Endothelial cell of umbilical vein (primary cell): Measurements from ENCODE around the gene SMIM14. TPM values are rescaled to one million over a fixed set of nuclear protein-coding genes. Genes with fewer than 3 reads are reported as not detected.

Experiments
- BruUV-seq: library from RNA; stranded (reverse); fragments of 400-500 nt; replicated peaks from 2 replicates; lab custom pipeline; 2021; lab: Mats Ljungman, UMichigan
- CTCF ChIA-PET: fragments of 300-600, 350-600 bp; sonication (Branson Sonifier 250); formaldehyde crosslinking; loops from one replicate; lab custom pipeline; 2021; ENCODE audit warnings: antibody characterized with exemption, inconsistent platforms; lab: Charles Lee
- POLR2A ChIA-PET: fragments of 300-600, 350-600 bp; sonication (Branson Sonifier 250); formaldehyde crosslinking; loops from one replicate; lab custom pipeline; 2021; ENCODE audit warnings: antibody characterized with exemption, inconsistent platforms; lab: Charles Lee
- DNase-seq: peaks from one replicate; pipeline ENCODE4 v3.0.0-alpha.2; 2011; ENCODE audit warnings: low read depth, low spot score
- FAIRE-seq: peaks from 2 replicates; lab custom pipeline; 2011; peaks lifted over from hg19 to GRCh38; lab: Jason Lieb, UNC
- H2AFZ ChIP-seq: 2 replicates; pipeline ENCODE4 v1.6.0; 2012; ENCODE audit warnings: low read depth, low read length, control low read depth, inconsistent platforms
- H3K27ac ChIP-seq: 2 replicates; pipeline ENCODE4 v1.5.1; 2011; ENCODE audit warnings: low read depth, mild to moderate bottlenecking, control low read depth, low read length, moderate library complexity; ENCODE audit not compliant: insufficient read depth
- H3K27me3 ChIP-seq, 2 experiments: 2 replicates each; pipeline versions ENCODE4 v1.6.0 to v1.6.1; 2011; ENCODE audit warnings: low read length in 2 of 2, mixed read lengths in 1 of 2; ENCODE audit not compliant: control insufficient read depth in 2 of 2, insufficient read depth in 2 of 2
- H3K36me3 ChIP-seq, 2 experiments: 2 replicates in 1 of 2; 3 replicates in 1 of 2; pipeline ENCODE4 v1.5.1; 2011; ENCODE audit warnings: low read length in 2 of 2, mild to moderate bottlenecking in 1 of 2, moderate library complexity in 1 of 2; ENCODE audit not compliant: control insufficient read depth in 2 of 2, insufficient read depth in 2 of 2; ENCODE audit errors: extremely low read depth in 1 of 2
- H3K4me1 ChIP-seq: 3 replicates; pipeline ENCODE4 v1.5.1; 2011; ENCODE audit warnings: mild to moderate bottlenecking, low read length; ENCODE audit not compliant: control insufficient read depth, insufficient read depth; ENCODE audit errors: extremely low read depth
- H3K4me2 ChIP-seq: 2 replicates; pipeline ENCODE4 v1.6.1; 2011; ENCODE audit warnings: low read length, control low read depth, mixed read lengths; ENCODE audit not compliant: insufficient read depth
- H3K4me3 ChIP-seq, 3 experiments: fragments of 200-600 bp in 1 of 3; sonication (generic), shearing (Covaris generic) in 1 of 3; replicated peaks in 1 of 3; 2 replicates each; pipeline ENCODE4 v1.5.1; 2011 to 2016; ENCODE audit warnings: control low read depth in 3 of 3, low read length in 3 of 3, mild to moderate bottlenecking in 2 of 3, inconsistent platforms in 1 of 3, low read depth in 1 of 3, moderate library complexity in 1 of 3; ENCODE audit not compliant: insufficient read depth in 1 of 3
- H3K79me2 ChIP-seq: 2 replicates; pipeline ENCODE4 v1.6.0; 2012; ENCODE audit warnings: low read length, inconsistent platforms; ENCODE audit not compliant: control insufficient read depth, insufficient read depth
- H3K9ac ChIP-seq: replicated peaks from 2 replicates; pipeline ENCODE3; 2011; ENCODE audit warnings: low read length, control low read depth; ENCODE audit not compliant: insufficient read depth; ENCODE audit errors: extremely low read depth
- H3K9me1 ChIP-seq: replicated peaks from 3 replicates; pipeline ENCODE4 v1.6.0; 2011; ENCODE audit warnings: mild to moderate bottlenecking, low read length; ENCODE audit not compliant: control insufficient read depth, insufficient read depth; ENCODE audit errors: extremely low read depth
- H3K9me3 ChIP-seq: replicated peaks from 2 replicates; pipeline ENCODE4 v1.5.1; 2012; ENCODE audit warnings: low read length, inconsistent platforms; ENCODE audit not compliant: control insufficient read depth, insufficient read depth
- H4K20me1 ChIP-seq: replicated peaks from 2 replicates; pipeline ENCODE3; 2011; ENCODE audit warnings: mild to moderate bottlenecking, low read length; ENCODE audit not compliant: control insufficient read depth, insufficient read depth; ENCODE audit errors: extremely low read depth
- EZH2 ChIP-seq: IDR thresholded peaks from 2 replicates; pipeline ENCODE4 v1.6.1; 2012; ENCODE audit warnings: borderline replicate concordance, low read depth, mild to moderate bottlenecking, moderate library complexity, low read length, inconsistent platforms; ENCODE audit not compliant: severe bottlenecking
- FOS ChIP-seq: IDR thresholded peaks from 2 replicates; pipeline ENCODE4 v1.6.1; 2011; ENCODE audit warnings: mild to moderate bottlenecking, low read length, moderate library complexity, borderline replicate concordance; ENCODE audit not compliant: insufficient read depth
- GATA2 ChIP-seq: IDR thresholded peaks from 2 replicates; pipeline ENCODE4 v1.7.0; 2011; ENCODE audit warnings: low read depth, mild to moderate bottlenecking, moderate library complexity, mixed read lengths, low read length; ENCODE audit not compliant: insufficient read length, insufficient read depth
- JUN ChIP-seq: IDR thresholded peaks from 2 replicates; pipeline ENCODE4 v1.6.1; 2011; ENCODE audit warnings: borderline replicate concordance, low read depth; ENCODE audit not compliant: insufficient read length, insufficient read depth
- MYC ChIP-seq: IDR thresholded peaks from one replicate; pipeline ENCODE4 v1.6.1; 2011; ENCODE audit warnings: mild to moderate bottlenecking, low read depth, low read length
- POLR2A ChIP-seq: IDR thresholded peaks from 2 replicates; pipeline ENCODE4 v1.6.1; 2012; ENCODE audit warnings: low read depth, mild to moderate bottlenecking, control low read depth, low read length
- POLR2AphosphoS5 ChIP-seq: IDR thresholded peaks from 2 replicates; pipeline ENCODE4 v1.6.1; 2012; ENCODE audit warnings: low read depth, mild to moderate bottlenecking, control low read depth, low read length, moderate library complexity; ENCODE audit not compliant: insufficient read depth
- dilution Hi-C: fragments of 300-500 bp; cut with MboI; formaldehyde crosslinking; loops from one replicate; pipeline ENCODE4 v1.15.0; 2019; ENCODE audit warnings: low sequenced_read_pairs; ENCODE audit not compliant: extremely low pct_ligation_motif_present
- intact Hi-C: fragments of 100-400 bp; cut with micrococcal nuclease; formaldehyde crosslinking; loops from one replicate; pipeline ENCODE4 v1.10.0; 2022
- polyA plus RNA-seq, 4 experiments: library from polyadenylated mRNA; depleted of rRNA in 3 of 4; stranded (reverse) in 3 of 4; unstranded in 1 of 4; fragments of >200 nt; gene quantifications; 2 replicates each; pipeline versions ENCODE4 v1.2.1 to v1.2.3, GENCODE V29; 2011 to 2012; ENCODE audit warnings: missing spikeins in 1 of 4
- total RNA-seq: library from RNA; stranded (reverse); gene quantifications from 2 replicates; pipeline ENCODE4 v1.2.3, GENCODE V29; 2021
- TF ChIP-seq, protein P1 (sequence below): IDR thresholded peaks from 2 replicates; pipeline ENCODE4 v1.6.1; 2011; ENCODE audit not compliant: insufficient read depth, insufficient read length
- TF ChIP-seq, protein P2 (sequence below), 2 donors: IDR thresholded peaks; 1 replicate in 1 of 2; 2 replicates in 1 of 2; pipeline ENCODE4 v1.5.1; 2011; ENCODE audit warnings: low read length in 2 of 2, mild to moderate bottlenecking in 2 of 2, moderate library complexity in 2 of 2, control low read depth in 1 of 2, inconsistent platforms in 1 of 2, low read depth in 1 of 2; ENCODE audit not compliant: insufficient read depth in 1 of 2; ENCODE audit errors: extremely low read depth in 1 of 2

The SMIM14 gene
- total and polyA plus RNA-seq, 2 donors (not counting 3 experiments of a cell fraction or from before 2014, with no cell fraction given) = 12.3 to 15.4 TPM

DNA sequence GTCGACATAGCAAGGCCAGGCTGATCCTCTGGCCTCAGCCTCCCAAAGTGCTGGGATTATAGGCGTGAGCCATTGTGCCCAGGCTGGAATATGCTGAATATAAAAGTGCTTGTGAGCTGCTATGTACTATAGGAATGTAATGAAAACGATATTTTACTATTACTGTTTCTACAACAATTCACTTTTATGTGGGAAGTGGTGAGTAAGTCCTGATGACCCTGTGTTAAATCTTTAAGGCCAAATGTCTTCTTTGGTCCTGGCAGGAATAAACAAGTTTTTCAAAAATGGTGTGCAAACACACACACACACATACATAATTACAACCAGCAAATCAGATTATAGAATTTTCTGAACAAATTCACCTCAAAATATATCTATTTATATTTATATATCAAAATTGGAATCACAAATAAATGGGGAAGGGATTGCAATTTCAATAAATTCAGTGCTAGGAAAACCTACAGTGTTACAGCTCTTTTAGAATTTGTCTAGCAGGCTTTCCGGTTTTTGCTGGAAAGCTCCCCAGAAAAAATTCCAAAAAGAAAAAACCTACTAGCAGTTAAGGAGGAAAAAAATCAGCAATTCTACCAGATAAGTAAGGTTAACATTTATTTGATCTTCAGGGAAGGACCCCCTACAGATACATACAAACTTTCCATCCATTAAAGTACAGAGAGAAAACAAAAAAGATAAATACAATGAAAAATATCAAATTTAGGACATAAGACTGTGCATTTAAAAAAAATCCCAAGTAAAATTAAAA lies 17.9 kb downstream of the SMIM14 start:
- peaks cover 1% of the 10 kb centered on the region for H3K79me2 ChIP-seq
- H3K4me2 ChIP-seq = peak overlapping the region; percentile 51
- no peaks in the 10 kb centered on the region for H3K9me3 ChIP-seq
- dilution Hi-C loops = no loop called here
- H3K27ac ChIP-seq = peak overlapping the region; percentile 72
- intact Hi-C loops = loop anchor here (5.0 kb wide), 1 partner anchor 93 kb away; the partner anchor contains the start of gene UGDH
- H3K9ac ChIP-seq = peak overlapping the region; percentile 37
- no peak overlapping the region for H2AFZ ChIP-seq
- H3K4me3 ChIP-seq = no peak overlapping the region
- BruUV-seq = no TSS peak
- no peaks in the 10 kb centered on the region for H3K36me3 ChIP-seq
- DNase-seq = peak; percentile 45
- H3K27me3 ChIP-seq = no peaks in the 10 kb centered on the region
- H3K4me1 ChIP-seq = peaks cover 44% of the 10 kb centered on the region
- CTCF ChIA-PET = interaction anchor here (0.6 to 1.3 kb wide), 3 partner anchors 17 to 151 kb away, joined by 3 read pairs; partner anchors contain the start of gene SMIM14
- no peaks in the 10 kb centered on the region for H4K20me1 ChIP-seq
- no peaks in the 10 kb centered on the region for H3K9me1 ChIP-seq
- POLR2A ChIA-PET = interaction anchor here (0.7 to 0.9 kb wide), 2 partner anchors 10 to 18 kb away, joined by 5 read pairs; partner anchors contain the start of gene SMIM14
- no peak for FAIRE-seq
- TF ChIP-seq MYC (no peak), POLR2A (no peak), JUN (no peak), GATA2 (no peak), FOS (no peak), EZH2 (no peak), POLR2AphosphoS5 (no peak)
- TF ChIP-seq, protein P1, sequence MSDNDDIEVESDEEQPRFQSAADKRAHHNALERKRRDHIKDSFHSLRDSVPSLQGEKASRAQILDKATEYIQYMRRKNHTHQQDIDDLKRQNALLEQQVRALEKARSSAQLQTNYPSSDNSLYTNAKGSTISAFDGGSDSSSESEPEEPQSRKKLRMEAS = no peak
- TF ChIP-seq, protein P2, sequence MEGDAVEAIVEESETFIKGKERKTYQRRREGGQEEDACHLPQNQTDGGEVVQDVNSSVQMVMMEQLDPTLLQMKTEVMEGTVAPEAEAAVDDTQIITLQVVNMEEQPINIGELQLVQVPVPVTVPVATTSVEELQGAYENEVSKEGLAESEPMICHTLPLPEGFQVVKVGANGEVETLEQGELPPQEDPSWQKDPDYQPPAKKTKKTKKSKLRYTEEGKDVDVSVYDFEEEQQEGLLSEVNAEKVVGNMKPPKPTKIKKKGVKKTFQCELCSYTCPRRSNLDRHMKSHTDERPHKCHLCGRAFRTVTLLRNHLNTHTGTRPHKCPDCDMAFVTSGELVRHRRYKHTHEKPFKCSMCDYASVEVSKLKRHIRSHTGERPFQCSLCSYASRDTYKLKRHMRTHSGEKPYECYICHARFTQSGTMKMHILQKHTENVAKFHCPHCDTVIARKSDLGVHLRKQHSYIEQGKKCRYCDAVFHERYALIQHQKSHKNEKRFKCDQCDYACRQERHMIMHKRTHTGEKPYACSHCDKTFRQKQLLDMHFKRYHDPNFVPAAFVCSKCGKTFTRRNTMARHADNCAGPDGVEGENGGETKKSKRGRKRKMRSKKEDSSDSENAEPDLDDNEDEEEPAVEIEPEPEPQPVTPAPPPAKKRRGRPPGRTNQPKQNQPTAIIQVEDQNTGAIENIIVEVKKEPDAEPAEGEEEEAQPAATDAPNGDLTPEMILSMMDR (IDR thresholded peaks at IDR 0.05; ENCODE audit: extremely low read depth in 1 of 2, insufficient read depth in 1 of 2, low read depth in 1 of 2, low read length in 2 of 2) = no peak
